Calu3 (cell line): ENCODE results near the gene ACACB. TPM values are rescaled to one million over a fixed set of nuclear protein-coding genes. Genes with fewer than 3 reads are reported as not detected.

Experiments used
- BruUV-seq: library from RNA; stranded (reverse); fragments of 400-500 nt; replicated peaks from 2 replicates; lab custom pipeline; 2021; lab: Mats Ljungman, UMichigan
- CTCF ChIA-PET: fragments of 300-600 bp; sonication (Branson Sonifier 250); formaldehyde crosslinking; loops from one replicate; lab custom pipeline; 2022; ENCODE audit warnings: antibody characterized with exemption; lab: Charles Lee
- DNase-seq: peaks from one replicate; pipeline ENCODE4 v3.0.0; 2022
- H3K27ac Mint-ChIP-seq: one replicate; pipeline ENCODE4 v1.8.0; 2022; ENCODE audit warnings: mixed read lengths; ENCODE audit not compliant: unreplicated experiment
- H3K27me3 Mint-ChIP-seq: one replicate; pipeline ENCODE4 v1.8.0; 2022; ENCODE audit warnings: mixed read lengths; ENCODE audit not compliant: unreplicated experiment
- H3K36me3 Mint-ChIP-seq: one replicate; pipeline ENCODE4 v1.8.0; 2022; ENCODE audit warnings: mild to moderate bottlenecking, moderate library complexity, mixed read lengths; ENCODE audit not compliant: insufficient read depth, unreplicated experiment
- H3K4me1 Mint-ChIP-seq: one replicate; pipeline ENCODE4 v1.8.0; 2022; ENCODE audit warnings: mild to moderate bottlenecking, low read depth, mixed read lengths; ENCODE audit not compliant: unreplicated experiment
- H3K4me3 Mint-ChIP-seq: one replicate; pipeline ENCODE4 v1.8.0; 2022; ENCODE audit warnings: mild to moderate bottlenecking, low read depth, moderate library complexity, mixed read lengths; ENCODE audit not compliant: unreplicated experiment
- H3K9me3 Mint-ChIP-seq: one replicate; pipeline ENCODE4 v1.8.0; 2022; ENCODE audit warnings: low read depth, mixed read lengths; ENCODE audit not compliant: unreplicated experiment
- CTCF ChIP-seq: fragments of 200-600 bp; IDR thresholded peaks from one replicate; pipeline ENCODE4 v1.8.0; 2022; ENCODE audit warnings: antibody characterized with exemption; ENCODE audit not compliant: unreplicated experiment
- intact Hi-C: fragments of 100-400 bp; cut with micrococcal nuclease; formaldehyde crosslinking; loops from one replicate; pipeline ENCODE4 v1.10.0; 2022; ENCODE audit not compliant: unreplicated experiment
- total RNA-seq: library from RNA; stranded (reverse); gene quantifications from 2 replicates; pipeline ENCODE4 v1.2.3, GENCODE V29; 2022

The ACACB gene
- total RNA-seq, 1 experiment from 2014 or later = 6.2 TPM

GRCh38 chr12:109271418-109271817 is 155.0 kb downstream of the ACACB start:
- no peak for DNase-seq
- CTCF ChIA-PET = no interaction called here
- TF ChIP-seq CTCF = no peak
- Mint-ChIP-seq H3K9me3 (no peaks in the 10 kb centered on the region), H3K4me1 (no peaks in the 10 kb centered on the region), H3K4me3 (no peak overlapping the region), H3K27me3 (peaks cover 64% of the 10 kb centered on the region), H3K27ac (no peak overlapping the region), H3K36me3 (no peaks in the 10 kb centered on the region)
- intact Hi-C loops = no loop called here
- BruUV-seq = no TSS peak

GRCh38 chr12:109273354-109273753 is 157.0 kb downstream of the ACACB start:
- Mint-ChIP-seq H3K27ac (no peak overlapping the region), H3K9me3 (no peaks in the 10 kb centered on the region), H3K36me3 (no peaks in the 10 kb centered on the region), H3K27me3 (peaks cover 82% of the 10 kb centered on the region), H3K4me1 (no peaks in the 10 kb centered on the region), H3K4me3 (no peak overlapping the region)
- intact Hi-C loops = no loop called here
- no peak for TF ChIP-seq CTCF
- CTCF ChIA-PET = interaction anchor here (1.2 kb wide), 1 partner anchor 10 kb away, joined by 4 read pairs; no protein-coding TSS in a partner anchor
- no peak for DNase-seq
- BruUV-seq = no TSS peak

DNA sequence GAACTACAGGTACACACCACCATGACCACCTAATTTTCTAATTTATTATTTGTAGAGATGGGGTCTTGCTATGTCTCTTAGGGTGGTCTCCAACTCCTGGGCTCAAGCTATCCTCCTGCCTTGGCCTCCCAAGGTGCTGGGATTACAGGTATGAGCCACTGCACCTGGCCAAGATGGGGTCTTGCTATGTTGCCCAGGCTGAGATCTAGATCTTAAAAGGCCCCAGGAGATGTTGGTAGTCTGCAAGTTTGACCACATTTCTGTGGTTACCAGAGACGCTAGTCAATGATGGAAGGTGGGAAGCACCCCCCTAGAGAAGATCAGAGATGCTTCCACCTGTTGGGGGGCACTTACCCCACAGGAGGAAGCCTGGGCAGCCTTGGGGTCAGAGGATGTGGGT is 158.0 kb downstream of the ACACB start:
- Mint-ChIP-seq H3K9me3 (no peaks in the 10 kb centered on the region), H3K27me3 (peaks cover 88% of the 10 kb centered on the region), H3K36me3 (no peaks in the 10 kb centered on the region), H3K4me3 (no peak overlapping the region), H3K27ac (no peak overlapping the region), H3K4me1 (no peaks in the 10 kb centered on the region)
- intact Hi-C loops = no loop called here
- BruUV-seq = no TSS peak
- TF ChIP-seq CTCF = no peak
- DNase-seq = no peak
- CTCF ChIA-PET = interaction anchor here (0.9 to 1.2 kb wide), 2 partner anchors 11 to 60 kb away, joined by 3 to 4 read pairs; no protein-coding TSS in a partner anchor

- DNase-seq = no peak
- BruUV-seq = no TSS peak
- CTCF ChIA-PET = interaction anchor here (0.9 kb wide), 1 partner anchor 59 kb away, joined by 3 read pairs; no protein-coding TSS in a partner anchor
- no peak overlapping the region for H3K27ac Mint-ChIP-seq
- no peaks in the 10 kb centered on the region for H3K36me3 Mint-ChIP-seq
- H3K9me3 Mint-ChIP-seq = no peaks in the 10 kb centered on the region
- no peak overlapping the region for H3K4me3 Mint-ChIP-seq
- peaks cover 81% of the 10 kb centered on the region for H3K27me3 Mint-ChIP-seq
- no peaks in the 10 kb centered on the region for H3K4me1 Mint-ChIP-seq
- TF ChIP-seq CTCF = no peak
- intact Hi-C loops = no loop called here
Observed at GRCh38 chr12:109275173-109275572, 158.8 kb downstream of the ACACB start.
